Esophagus muscularis mucosa (tissue), 4 donors: ENCODE data around the gene PDCD6IP. TPM values are rescaled to one million over a fixed set of nuclear protein-coding genes. Genes with fewer than 3 reads are reported as not detected.

Experiments
- DNase-seq: peaks from one replicate; pipeline ENCODE4 v3.0.0-alpha.2; 2017; ENCODE audit errors: extremely low spot score
- H3K27ac ChIP-seq, 4 donors: fragments of 200-600 bp; sonication (generic); replicated peaks in 1 of 4; 1 replicate in 3 of 4; 2 replicates in 1 of 4; pipeline ENCODE4 v1.5.1; 2016 to 2019; ENCODE audit warnings: mild to moderate bottlenecking in 1 of 4
- H3K27me3 ChIP-seq, 4 donors: fragments of 200-600 bp; sonication (generic); one replicate each; pipeline versions ENCODE4 v1.5.1 to v1.6.0; 2016 to 2019
- H3K36me3 ChIP-seq, 4 donors: fragments of 200-600 bp; sonication (generic); one replicate each; pipeline ENCODE4 v1.5.1; 2016 to 2019
- H3K4me1 ChIP-seq, 4 donors: fragments of 200-600 bp; sonication (generic); one replicate each; pipeline ENCODE4 v1.5.1; 2016 to 2019
- H3K4me3 ChIP-seq, 4 donors: fragments of 200-600 bp; sonication (generic); 1 replicate in 2 of 4; 2 replicates in 2 of 4; pipeline ENCODE4 v1.5.1; 2016 to 2019; ENCODE audit warnings: mild to moderate bottlenecking in 4 of 4, moderate library complexity in 1 of 4
- H3K9me3 ChIP-seq, 4 donors: fragments of 200-600 bp; sonication (generic); 1 replicate in 3 of 4; 2 replicates in 1 of 4; pipeline ENCODE4 v1.5.1; 2016 to 2019
- CTCF ChIP-seq, 3 experiments: fragments of 200-600 bp in 2 of 3; fragments of 450-650 bp in 1 of 3; sonication (generic) in 2 of 3; IDR thresholded peaks; one replicate each; pipeline ENCODE4 v1.5.1; 2017 to 2019; ENCODE audit warnings: antibody characterized with exemption in 3 of 3, mild to moderate bottlenecking in 2 of 3, moderate library complexity in 1 of 3
- EP300 ChIP-seq: sonication (generic); formaldehyde crosslinking; IDR thresholded peaks from one replicate; pipeline ENCODE4 v1.6.1; 2017; ENCODE audit warnings: antibody characterized with exemption
- POLR2A ChIP-seq: fragments of 450-650 bp; IDR thresholded peaks from one replicate; pipeline ENCODE4 v1.6.1; 2017; ENCODE audit warnings: antibody characterized with exemption, moderate library complexity, mild to moderate bottlenecking, low read depth
- POLR2AphosphoS5 ChIP-seq, 2 donors: sonication (generic); formaldehyde crosslinking; IDR thresholded peaks; one replicate each; pipeline ENCODE4 v1.6.1; 2017; ENCODE audit warnings: antibody characterized with exemption in 2 of 2
- WGBS: methylation state at CpG from one replicate; pipeline ENCODE4 v1.1.5; 2018; 5-methylcytosine and 5-hydroxymethylcytosine counted together
- intact Hi-C: fragments of 100-400 bp; cut with DNase I; formaldehyde crosslinking; loops from one replicate; pipeline ENCODE4 v1.15.1; 2023
- total RNA-seq, 4 donors: library from RNA; depleted of rRNA; stranded (reverse); fragments of >200 nt; gene quantifications; one replicate each; pipeline versions ENCODE4 v1.1.0 to v1.2.1, GENCODE V29; 2016

Gene PDCD6IP
- total RNA-seq, 4 donors from 2014 or later, result 88.0 to 192 (median 145) TPM

- Histone ChIP-seq H3K36me3 (no peaks in the 10 kb centered on the region), H3K9me3 (no peaks in the 10 kb centered on the region), H3K27me3 (no peaks in the 10 kb centered on the region), H3K4me1 (peaks cover 6 to 8% (median 7%) of the 10 kb centered on the region in 4 donors), H3K4me3 (no peak overlapping the region), H3K27ac (no peak overlapping the region)
- intact Hi-C loops, result no loop called here
- 100% methylated on average over 2 of the region's 2 CpGs for WGBS
- no peak for DNase-seq
- TF ChIP-seq CTCF (IDR thresholded peaks at IDR 0.05), result no peak
- TF ChIP-seq POLR2AphosphoS5 (IDR thresholded peaks at IDR 0.05), result no peak
- TF ChIP-seq EP300, result no peak
- TF ChIP-seq POLR2A, result no peak
Measured at GRCh38 chr3:33886015-33886414, 87.6 kb downstream of the PDCD6IP start.

- Histone ChIP-seq H3K4me3 (no peak overlapping the region), H3K27ac (no peak overlapping the region), H3K36me3 (no peaks in the 10 kb centered on the region), H3K4me1 (peaks cover 6 to 8% (median 7%) of the 10 kb centered on the region in 4 donors), H3K9me3 (no peaks in the 10 kb centered on the region), H3K27me3 (no peaks in the 10 kb centered on the region)
- no peak for DNase-seq
- TF ChIP-seq CTCF (IDR thresholded peaks at IDR 0.05) (no peak), POLR2AphosphoS5 (IDR thresholded peaks at IDR 0.05) (no peak), EP300 (no peak), POLR2A (no peak)
- intact Hi-C loops, result no loop called here
- 86% methylated on average over 1 of the region's 1 CpG for WGBS
Measured at GRCh38 chr3:33887478-33887877, 89.0 kb downstream of the PDCD6IP start.

- no peak overlapping the region for H3K27ac ChIP-seq
- no peak for DNase-seq
- H3K27me3 ChIP-seq, result no peaks in the 10 kb centered on the region
- intact Hi-C loops, result no loop called here
- no peaks in the 10 kb centered on the region for H3K4me1 ChIP-seq
- TF ChIP-seq EP300 (no peak), CTCF (IDR thresholded peaks at IDR 0.05) (no peak), POLR2AphosphoS5 (IDR thresholded peaks at IDR 0.05) (no peak), POLR2A (no peak)
- H3K36me3 ChIP-seq, result no peaks in the 10 kb centered on the region
- no peaks in the 10 kb centered on the region for H3K9me3 ChIP-seq
- no peak overlapping the region for H3K4me3 ChIP-seq
- 82% methylated on average over 3 of the region's 3 CpGs for WGBS
Measured at GRCh38 chr3:33889394-33890039, 91.1 kb downstream of the PDCD6IP start.

GRCh38 chr3:33892655-33893054, 94.2 kb downstream of the PDCD6IP start:
- intact Hi-C loops, result no loop called here
- Histone ChIP-seq H3K36me3 (no peaks in the 10 kb centered on the region), H3K9me3 (no peaks in the 10 kb centered on the region), H3K4me3 (no peak overlapping the region), H3K4me1 (no peaks in the 10 kb centered on the region), H3K27ac (no peak overlapping the region), H3K27me3 (no peaks in the 10 kb centered on the region)
- no peak for DNase-seq
- no peak for TF ChIP-seq POLR2A
- no peak for TF ChIP-seq POLR2AphosphoS5 (IDR thresholded peaks at IDR 0.05)
- TF ChIP-seq CTCF (IDR thresholded peaks at IDR 0.05), result no peak
- WGBS, result 87% methylated on average over 1 of the region's 1 CpG

GRCh38 chr3:33895658-33896057, 97.2 kb downstream of the PDCD6IP start:
- Histone ChIP-seq H3K27me3 (no peaks in the 10 kb centered on the region), H3K27ac (no peak overlapping the region), H3K36me3 (no peaks in the 10 kb centered on the region), H3K4me3 (no peak overlapping the region), H3K4me1 (no peaks in the 10 kb centered on the region), H3K9me3 (no peaks in the 10 kb centered on the region)
- intact Hi-C loops, result no loop called here
- no peak for TF ChIP-seq POLR2AphosphoS5 (IDR thresholded peaks at IDR 0.05)
- TF ChIP-seq EP300, result no peak
- no peak for TF ChIP-seq POLR2A
- no peak for TF ChIP-seq CTCF (IDR thresholded peaks at IDR 0.05)
- no peak for DNase-seq
